T follicular helper cell (primary cell): Measurements from ENCODE around the gene PCDHGA8.
"Not testable (repeated sequence)": the region's sequence is repeated elsewhere in the genome, so short reads cannot be mapped to it uniquely, and the experiment has no call there.

Experiments
- DNase-seq: peaks from one replicate; pipeline ENCODE4 v3.0.0-alpha.2; 2020; ENCODE audit warnings: low read depth
- total RNA-seq, 2 experiments: gene quantifications; one replicate each; lab custom pipeline; 2026; lab: John Stamatoyannopoulos, UW

The PCDHGA8 gene
- total RNA-seq, result 0 reads per million in 2 experiments

DNA sequence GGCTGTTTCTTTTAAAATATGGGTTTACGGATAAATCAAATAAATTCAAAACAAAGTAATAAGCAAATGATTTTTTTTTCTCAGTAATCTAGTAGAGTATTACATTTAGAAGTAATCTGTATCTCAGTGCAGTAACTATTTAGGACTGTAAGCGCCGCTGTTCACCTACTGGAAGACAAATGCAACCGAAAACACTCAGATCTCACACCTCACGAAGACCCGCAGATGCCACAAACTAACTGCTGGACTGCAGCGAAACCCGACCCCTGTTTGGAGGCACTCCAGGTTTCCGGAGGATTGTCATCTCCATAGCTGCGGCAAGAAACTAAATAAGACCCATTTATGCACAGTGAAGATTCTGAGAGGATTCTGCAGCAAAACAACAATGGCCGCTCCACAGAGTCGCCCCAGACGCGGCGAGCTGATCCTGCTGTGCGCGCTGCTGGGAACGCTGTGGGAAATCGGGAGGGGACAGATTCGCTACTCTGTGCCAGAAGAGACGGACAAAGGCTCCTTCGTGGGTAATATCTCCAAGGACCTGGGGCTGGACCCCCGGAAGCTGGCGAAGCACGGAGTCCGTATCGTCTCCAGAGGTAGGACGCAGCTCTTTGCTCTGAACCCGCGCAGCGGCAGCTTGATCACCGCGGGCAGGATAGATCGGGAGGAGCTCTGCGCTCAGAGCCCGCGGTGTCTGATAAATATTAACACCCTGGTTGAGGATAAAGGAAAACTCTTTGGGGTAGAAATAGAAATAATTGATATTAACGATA is at the start of gene PCDHGA8:
TSS of gene PCDHGA8 (plus strand) at position 205 of the 770 bp plus-strand sequence. CDS start at position 386, 181 bp downstream.
- no peak for DNase-seq

DNA sequence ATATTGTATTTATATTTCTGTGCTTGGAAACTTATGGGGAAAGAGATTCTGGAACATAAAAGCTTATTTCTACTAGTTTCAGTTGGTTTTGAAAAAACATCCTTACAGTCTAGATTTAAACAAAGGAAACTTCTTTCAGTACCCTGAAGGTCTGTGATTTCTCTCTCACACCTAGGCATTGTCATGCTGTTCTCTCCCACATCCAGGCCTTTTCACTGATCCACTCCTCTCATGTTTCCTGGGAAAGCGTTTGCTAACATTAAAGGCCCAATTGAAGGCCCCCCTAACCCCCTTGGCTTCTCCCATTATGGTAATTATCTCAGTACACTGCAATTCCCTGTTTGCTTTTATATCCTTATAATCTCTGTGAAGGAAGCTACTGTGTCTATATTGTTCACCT is 49.7 kb upstream of the PCDHGA8 start:
- no peak for DNase-seq

DNA sequence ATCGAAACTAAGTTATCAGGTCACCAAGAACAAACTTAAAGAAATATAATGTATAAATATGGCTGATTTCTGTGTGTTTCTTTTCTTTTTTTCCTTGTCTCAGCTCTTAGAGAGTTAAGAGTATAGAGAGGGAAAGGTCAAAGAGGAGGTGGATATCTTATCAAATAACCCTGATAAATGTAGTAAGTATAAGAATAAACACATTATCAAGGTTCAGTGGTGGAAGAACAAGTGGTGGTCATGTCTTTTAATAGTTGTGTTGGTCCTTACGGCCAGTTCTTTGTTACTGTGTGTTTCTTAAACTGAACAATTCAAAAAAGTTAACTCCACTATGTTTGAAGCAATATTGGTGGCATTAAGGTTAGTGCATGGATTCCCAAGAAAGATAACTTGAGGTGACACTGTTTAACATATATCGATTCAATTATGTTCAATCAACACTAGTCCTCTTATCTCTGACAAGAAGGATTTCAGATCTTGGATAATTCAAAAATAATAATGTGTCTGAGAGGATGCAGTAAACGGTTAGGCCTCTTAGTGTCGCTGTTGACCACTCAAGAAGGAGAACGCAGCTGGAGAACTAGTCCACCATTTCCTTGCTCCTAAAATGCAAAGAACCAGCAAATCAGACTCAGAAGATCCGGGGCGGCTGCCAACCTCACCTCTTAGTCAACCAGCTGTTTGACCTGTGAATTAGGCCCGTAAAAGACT is 49.0 kb upstream of the PCDHGA8 start, which contains the start of gene PCDHGA3:
TSS of gene PCDHGA3 (plus strand) at position 588 of the 711 bp plus-strand sequence. CDS start 205 bp downstream, outside the sequence.
- no peak for DNase-seq

GRCh38 chr5:141343953-141344463 is 48.4 kb upstream of the PCDHGA8 start:
- DNase-seq, result no peak

- no peak for DNase-seq
Observed at GRCh38 chr5:141345327-141345726, 47.1 kb upstream of the PCDHGA8 start.

DNA sequence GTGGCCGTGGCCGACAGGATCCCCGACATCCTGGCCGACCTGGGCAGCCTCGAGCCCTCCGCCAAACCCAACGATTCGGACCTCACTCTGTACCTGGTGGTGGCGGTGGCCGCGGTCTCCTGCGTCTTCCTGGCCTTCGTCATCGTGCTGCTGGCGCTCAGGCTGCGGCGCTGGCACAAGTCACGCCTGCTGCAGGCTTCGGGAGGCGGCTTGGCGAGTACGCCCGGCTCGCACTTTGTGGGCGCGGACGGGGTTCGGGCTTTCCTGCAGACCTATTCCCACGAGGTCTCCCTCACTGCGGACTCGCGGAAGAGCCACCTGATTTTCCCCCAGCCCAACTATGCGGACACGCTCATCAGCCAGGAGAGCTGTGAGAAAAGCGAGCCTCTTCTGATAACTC is 46.4 kb upstream of the PCDHGA8 start:
- not testable (repeated sequence) for DNase-seq

GRCh38 chr5:141349917-141350619 is 42.4 kb upstream of the PCDHGA8 start, which contains the start of gene PCDHGB1:
Gene PCDHGB1 (plus strand): TSS chr5:141350099. CDS start chr5:141350261, 162 bp downstream.
- no peak for DNase-seq

GRCh38 chr5:141351591-141351990 is 40.8 kb upstream of the PCDHGA8 start:
- no peak for DNase-seq

- no peak for DNase-seq
Observed at GRCh38 chr5:141354900-141355469, 37.4 kb upstream of the PCDHGA8 start, which contains the start of gene PCDHGA4. Gene PCDHGA4 (plus strand): TSS chr5:141355021. CDS start chr5:141355108, 87 bp downstream.

GRCh38 chr5:141355641-141356040 is 36.8 kb upstream of the PCDHGA8 start:
- DNase-seq, result no peak

DNA sequence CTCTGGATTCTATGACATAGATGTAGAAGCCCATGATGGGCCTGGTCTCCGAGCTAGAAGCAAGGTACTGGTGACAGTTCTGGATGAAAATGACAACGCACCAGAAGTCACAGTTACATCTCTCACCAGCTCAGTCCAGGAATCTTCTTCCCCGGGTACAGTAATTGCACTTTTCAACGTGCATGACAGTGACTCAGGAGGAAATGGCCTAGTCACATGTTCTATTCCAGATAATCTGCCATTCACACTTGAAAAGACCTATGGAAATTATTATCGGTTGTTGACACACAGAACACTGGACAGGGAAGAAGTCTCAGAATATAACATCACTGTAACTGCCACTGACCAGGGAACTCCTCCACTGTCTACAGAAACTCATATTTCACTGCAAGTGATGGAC is 36.3 kb upstream of the PCDHGA8 start:
- DNase-seq, result no peak

- DNase-seq, result no peak
Observed at GRCh38 chr5:141356950-141357349, 35.5 kb upstream of the PCDHGA8 start.

- DNase-seq, result no peak
Observed at GRCh38 chr5:141359790-141360426, 32.5 kb upstream of the PCDHGA8 start, which contains the start of gene PCDHGB2. Gene PCDHGB2 (plus strand): TSS chr5:141359994. CDS start chr5:141360136, 142 bp downstream.

DNA sequence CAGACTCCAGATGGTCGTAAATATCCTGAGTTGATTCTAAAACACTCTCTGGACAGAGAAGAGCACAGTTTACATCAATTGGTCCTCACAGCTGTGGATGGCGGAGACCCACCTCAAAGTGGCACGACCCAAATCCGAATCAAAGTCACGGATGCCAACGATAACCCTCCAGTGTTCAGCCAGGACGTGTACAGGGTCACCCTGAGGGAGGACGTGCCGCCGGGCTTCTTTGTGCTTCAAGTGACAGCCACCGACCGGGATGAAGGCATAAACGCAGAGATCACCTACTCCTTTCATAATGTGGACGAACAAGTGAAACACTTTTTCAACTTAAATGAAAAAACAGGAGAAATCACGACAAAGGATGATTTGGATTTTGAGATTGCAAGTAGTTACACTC is 31.7 kb upstream of the PCDHGA8 start:
- no peak for DNase-seq

DNA sequence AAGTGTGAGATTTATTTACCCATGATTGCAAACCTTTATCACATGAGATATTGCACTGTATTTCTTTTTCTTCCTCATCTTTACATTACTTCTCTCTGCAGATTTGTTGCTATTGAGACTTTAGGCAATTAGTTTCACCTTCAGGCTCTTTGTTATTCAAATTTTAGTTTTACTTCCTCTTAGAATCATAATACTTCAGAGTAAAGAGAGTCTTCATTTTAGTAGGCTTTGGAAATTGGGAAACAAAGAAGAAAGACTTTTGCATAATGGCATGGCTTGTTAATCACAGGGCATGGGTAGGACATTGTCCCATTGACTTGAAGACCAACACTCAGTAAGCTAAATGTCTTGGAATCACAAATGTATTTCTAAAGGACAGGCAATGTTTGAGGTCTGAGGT is 29.7 kb upstream of the PCDHGA8 start:
- no peak for DNase-seq

DNA sequence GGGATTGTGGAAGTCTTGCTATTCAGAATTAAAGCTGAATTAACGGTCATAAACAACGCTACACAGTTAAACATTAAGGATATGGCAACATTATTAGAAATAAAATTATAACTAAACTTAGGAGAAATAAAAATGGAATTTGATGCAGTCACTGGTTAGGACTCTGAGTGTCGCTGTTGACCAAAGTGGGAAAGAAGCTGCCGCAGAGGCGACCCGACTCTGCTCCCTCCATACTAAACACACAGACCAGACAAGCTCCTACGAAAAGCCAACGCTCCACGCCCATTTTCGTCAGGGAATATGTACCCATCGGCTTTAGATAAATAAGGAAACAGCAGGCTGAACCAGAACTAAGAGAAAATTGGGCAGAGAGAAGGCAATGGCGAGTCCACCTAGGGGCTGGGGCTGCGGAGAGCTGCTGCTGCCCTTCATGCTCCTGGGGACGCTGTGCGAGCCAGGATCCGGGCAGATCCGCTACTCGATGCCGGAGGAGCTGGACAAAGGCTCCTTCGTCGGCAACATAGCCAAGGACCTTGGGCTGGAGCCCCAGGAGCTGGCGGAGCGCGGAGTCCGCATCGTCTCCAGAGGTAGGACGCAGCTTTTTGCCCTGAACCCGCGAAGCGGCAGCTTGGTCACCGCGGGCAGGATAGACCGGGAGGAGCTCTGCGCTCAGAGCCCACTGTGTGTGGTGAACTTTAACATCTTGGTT is 28.3 kb upstream of the PCDHGA8 start, which contains the start of gene PCDHGA5:
TSS of gene PCDHGA5 (plus strand) at position 211 of the 709 bp plus-strand sequence. CDS start at position 380, 169 bp downstream.
- no peak for DNase-seq

DNA sequence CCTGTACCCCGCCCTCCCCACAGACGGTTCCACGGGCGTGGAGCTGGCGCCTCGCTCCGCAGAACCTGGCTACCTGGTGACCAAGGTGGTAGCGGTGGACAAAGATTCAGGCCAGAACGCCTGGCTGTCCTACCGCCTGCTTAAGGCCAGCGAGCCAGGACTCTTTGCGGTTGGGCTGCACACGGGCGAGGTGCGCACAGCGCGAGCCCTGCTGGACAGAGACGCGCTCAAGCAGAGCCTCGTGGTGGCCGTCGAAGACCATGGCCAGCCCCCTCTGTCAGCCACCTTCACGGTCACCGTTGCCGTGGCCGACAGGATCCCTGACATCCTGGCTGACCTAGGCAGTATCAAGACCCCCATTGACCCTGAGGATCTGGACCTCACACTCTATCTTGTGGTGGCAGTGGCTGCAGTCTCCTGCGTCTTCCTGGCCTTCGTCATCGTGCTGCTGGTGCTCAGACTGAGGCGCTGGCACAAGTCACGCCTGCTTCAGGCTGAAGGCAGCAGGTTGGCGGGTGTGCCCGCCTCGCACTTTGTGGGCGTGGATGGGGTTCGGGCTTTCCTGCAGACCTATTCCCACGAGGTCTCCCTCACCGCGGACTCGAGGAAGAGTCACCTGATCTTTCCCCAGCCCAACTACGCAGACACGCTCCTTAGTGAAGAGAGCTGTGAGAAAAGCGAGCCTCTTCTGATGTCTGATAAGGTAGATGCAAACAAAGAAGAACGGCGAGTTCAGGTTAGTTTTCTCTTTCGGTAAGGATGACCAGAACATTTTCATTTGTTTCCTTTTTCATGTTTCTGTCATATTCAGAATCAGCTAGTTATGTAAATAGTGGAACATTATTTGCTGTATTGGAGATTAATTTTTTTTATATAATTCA is 26.2 kb upstream of the PCDHGA8 start:
- DNase-seq, result no peak

- DNase-seq, result no peak
Observed at GRCh38 chr5:141369994-141370848, 22.2 kb upstream of the PCDHGA8 start, which contains the start of gene PCDHGB3. Gene PCDHGB3 (plus strand): TSS chr5:141370242. CDS start chr5:141370395, 153 bp downstream.
